ENCODE measurements around the gene LHFPL4. TPM values are rescaled to one million over a fixed set of nuclear protein-coding genes. Genes with fewer than 3 reads are reported as not detected.
A peak's percentile ranks its signal among the peaks of the same experiment; 100 is the strongest.
"Not testable (repeated sequence)": the region's sequence is repeated elsewhere in the genome, so short reads cannot be mapped to it uniquely, and the experiment has no call there.

Gene LHFPL4
- polyA plus RNA-seq, 1 donor from 2014 or later: not detected

DNA sequence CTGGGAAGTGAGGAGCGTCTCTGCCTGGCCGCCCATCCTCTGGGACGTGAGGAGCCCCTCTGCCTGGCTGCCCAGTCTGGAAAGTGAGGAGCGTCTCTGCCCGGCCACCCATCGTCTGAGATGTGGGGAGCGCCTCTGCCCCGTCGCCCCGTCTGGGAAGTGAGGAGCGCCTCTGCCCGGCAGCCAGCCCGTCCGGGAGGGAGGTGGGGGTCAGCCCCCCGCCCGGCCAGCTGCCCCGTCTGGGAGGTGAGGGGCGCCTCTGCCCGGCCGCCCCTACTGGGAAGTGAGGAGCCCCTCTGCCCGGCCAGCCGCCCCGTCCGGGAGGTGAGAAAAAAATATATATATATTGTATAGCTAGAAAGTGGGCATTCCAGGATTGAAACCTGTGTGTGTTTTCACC is 6.4 kb upstream of the LHFPL4 start:
- H3K4me3 Mint-ChIP-seq, H3K27ac Mint-ChIP-seq, H3K36me3 Mint-ChIP-seq: not testable (repeated sequence)

DNA sequence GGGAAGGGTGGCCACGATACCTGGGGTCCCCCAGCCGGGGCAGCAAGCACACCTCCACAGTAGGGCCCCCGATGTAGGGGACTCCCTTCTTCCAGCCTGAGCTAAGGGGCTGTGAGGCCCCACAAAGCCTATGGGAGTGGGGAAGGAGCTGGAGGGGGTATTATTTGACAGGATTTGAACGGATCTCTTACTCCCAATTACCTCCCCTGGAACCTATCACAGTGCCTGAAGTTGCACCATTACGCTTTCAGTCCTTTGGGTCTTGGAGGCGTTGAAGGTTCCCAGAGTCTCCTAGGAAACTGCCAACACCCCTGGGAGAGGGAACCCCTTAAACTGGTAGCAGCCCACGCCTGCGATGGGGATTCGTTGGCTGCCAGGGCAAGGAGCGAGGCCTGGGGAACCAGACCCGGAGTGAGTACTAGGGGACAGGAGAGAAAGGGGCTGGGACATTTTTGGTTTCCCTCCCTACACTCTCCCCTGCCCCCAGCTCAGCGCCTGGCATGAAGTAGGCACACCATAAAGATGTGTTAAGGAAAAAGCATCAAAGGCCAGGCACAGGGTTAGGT is 409 bp upstream of the LHFPL4 start:
- Mint-ChIP-seq H3K9me3 (peaks cover 0 to 3% (median 2%) of the 10 kb centered on the region in 3 donors), H3K27me3 (peaks cover 38% of the 10 kb centered on the region), H3K4me3 (no peak overlapping the region), H3K36me3 (no peaks in the 10 kb centered on the region), H3K27ac (peak overlapping the region in 1 of 3 donors; percentile 10), H3K4me1 (peaks cover 0 to 2% (median 0%) of the 10 kb centered on the region in 3 donors)

More for the DNA sequence above, 6.4 kb upstream of the LHFPL4 start:
- not testable (repeated sequence) for H3K4me1 Mint-ChIP-seq, H3K9me3 Mint-ChIP-seq, H3K27me3 Mint-ChIP-seq

DNA sequence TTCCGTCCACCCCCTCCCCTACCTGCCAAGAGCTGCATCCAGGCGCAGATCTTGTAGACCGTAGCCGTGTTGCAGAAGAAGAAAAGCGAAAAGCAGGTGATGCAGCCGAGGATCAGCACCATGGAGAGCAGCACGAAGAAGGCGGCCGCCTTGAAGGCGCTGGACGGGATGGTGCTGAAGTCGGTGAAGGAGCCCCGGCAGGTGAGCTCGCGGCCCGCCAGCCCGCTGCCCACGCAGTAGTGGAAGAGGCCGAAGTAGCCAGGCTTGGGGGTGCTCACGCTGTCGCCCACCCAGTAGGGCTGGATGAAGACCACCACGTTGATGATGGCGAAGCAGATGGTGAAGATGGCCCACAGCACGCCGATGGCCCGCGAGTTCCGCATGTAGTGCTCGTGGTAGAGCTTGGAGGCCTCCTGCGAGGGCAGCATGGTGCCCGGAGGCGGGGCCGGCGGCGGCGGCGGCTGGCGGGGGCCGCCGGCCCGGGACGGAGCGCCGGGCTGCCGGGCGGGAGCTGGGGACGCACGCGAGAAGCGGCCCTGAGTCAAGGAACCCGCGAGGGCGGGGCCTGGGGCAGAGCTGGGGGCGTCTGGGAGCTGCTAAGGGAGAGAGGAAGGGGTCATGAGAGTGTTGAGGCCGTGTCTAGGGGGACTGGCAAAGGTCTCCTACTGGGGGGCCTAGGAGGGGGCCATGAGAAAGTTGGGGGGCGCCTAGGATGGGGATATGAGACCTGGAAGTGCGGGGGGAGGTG is 1.2 kb downstream of the LHFPL4 start:
- Mint-ChIP-seq H3K4me3 (peak overlapping the region in 1 of 4 donors; percentile 42), H3K27me3 (peaks cover 46% of the 10 kb centered on the region), H3K36me3 (no peaks in the 10 kb centered on the region), H3K4me1 (peaks cover 0 to 2% (median 0%) of the 10 kb centered on the region in 3 donors), H3K9me3 (peaks cover 0 to 3% (median 2%) of the 10 kb centered on the region in 3 donors), H3K27ac (no peak overlapping the region)

DNA sequence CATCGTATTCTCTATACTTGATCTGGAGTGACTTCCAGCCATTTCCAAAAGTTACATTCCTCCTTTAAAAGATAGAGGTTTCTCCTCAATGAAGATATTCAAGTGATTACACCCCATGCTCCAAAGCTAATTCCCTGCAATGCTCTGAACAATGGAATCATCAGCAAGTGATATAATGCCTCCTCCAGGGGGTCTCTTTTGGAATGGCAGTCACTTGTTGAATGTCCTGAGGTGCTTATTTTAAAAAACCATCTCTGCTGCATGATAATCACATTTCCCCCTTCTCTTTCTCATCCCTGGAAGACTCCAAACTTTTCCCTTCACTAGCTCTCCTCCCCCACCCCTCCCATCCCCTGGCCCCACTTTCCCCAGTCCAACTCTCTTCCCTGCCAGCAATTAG is 2.6 kb downstream of the LHFPL4 start:
- H3K27me3 Mint-ChIP-seq: peaks cover 50% of the 10 kb centered on the region
- no peaks in the 10 kb centered on the region for H3K36me3 Mint-ChIP-seq

DNA sequence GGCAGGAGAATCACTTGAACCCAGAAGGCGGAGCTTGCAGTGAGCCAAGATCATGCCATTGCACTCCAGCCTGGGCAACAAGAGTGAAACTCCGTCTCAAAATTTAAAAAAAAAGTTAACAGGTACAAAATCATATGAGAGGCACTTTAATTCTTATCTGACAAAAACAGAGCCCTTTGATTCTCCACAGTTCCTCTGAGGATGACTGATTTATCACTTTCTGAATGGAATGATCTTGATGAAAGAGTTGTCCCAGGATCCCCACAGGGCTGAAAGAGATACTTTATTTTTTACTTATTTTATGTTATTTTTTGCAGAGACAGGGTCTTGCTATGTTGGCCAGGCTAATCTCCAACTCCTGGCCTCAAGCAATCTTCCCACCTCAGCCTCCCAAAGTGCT is 4.0 kb downstream of the LHFPL4 start:
- Mint-ChIP-seq H3K4me3 (no peak overlapping the region), H3K27me3 (peaks cover 45% of the 10 kb centered on the region), H3K9me3 (peaks cover 0 to 3% (median 2%) of the 10 kb centered on the region in 3 donors), H3K27ac (no peak overlapping the region), H3K4me1 (peaks cover 0 to 2% (median 0%) of the 10 kb centered on the region in 3 donors), H3K36me3 (no peaks in the 10 kb centered on the region)

More for the DNA sequence above, 2.6 kb downstream of the LHFPL4 start:
- H3K27ac Mint-ChIP-seq: no peak overlapping the region
- peaks cover 0 to 2% (median 0%) of the 10 kb centered on the region in 3 donors for H3K4me1 Mint-ChIP-seq
- H3K9me3 Mint-ChIP-seq: peaks cover 0 to 3% (median 2%) of the 10 kb centered on the region in 3 donors
- H3K4me3 Mint-ChIP-seq: no peak overlapping the region

DNA sequence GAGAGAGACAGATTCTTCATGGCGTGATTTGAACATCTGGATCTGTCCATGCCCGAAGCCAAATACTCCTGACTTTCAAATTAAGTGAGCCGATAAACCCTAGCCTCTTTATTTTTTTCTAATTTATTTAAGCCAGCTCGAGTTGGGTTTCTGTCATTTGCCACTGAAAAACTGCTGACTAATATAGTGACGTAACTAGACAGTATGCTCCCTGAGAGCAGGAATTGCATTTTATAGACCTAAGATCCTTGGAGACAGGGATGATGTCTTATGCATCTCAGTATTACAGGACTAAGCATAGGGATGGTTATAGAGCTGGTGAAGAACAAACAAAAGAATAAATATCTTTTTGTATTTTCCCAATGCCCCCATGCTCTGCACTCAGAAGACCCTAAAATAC is 4.6 kb downstream of the LHFPL4 start:
- H3K27me3 Mint-ChIP-seq: peaks cover 45% of the 10 kb centered on the region
- no peak overlapping the region for H3K4me3 Mint-ChIP-seq
- H3K4me1 Mint-ChIP-seq: peaks cover 0 to 2% (median 0%) of the 10 kb centered on the region in 3 donors
- no peaks in the 10 kb centered on the region for H3K36me3 Mint-ChIP-seq
- H3K9me3 Mint-ChIP-seq: peaks cover 0 to 3% (median 2%) of the 10 kb centered on the region in 3 donors
- H3K27ac Mint-ChIP-seq: no peak overlapping the region

DNA sequence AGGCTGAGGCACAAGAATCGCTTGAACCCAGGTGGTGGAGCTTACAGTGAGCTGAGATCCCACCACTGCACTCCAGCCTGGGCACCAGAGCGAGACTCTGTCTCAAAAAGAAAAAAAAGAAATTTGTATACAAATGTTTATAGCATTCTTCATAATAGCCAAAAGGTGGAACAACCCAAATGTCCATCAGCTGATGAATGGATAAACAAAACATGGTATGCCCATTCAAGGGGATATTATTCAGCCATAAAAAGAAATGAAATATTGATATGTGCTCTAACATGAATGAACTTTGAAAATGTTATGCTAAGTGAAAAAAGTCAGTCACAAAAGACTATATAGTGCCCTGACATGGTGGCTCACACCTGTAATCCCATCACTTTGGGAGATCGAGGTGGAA is 11.4 kb downstream of the LHFPL4 start:
- H3K36me3 Mint-ChIP-seq: no peaks in the 10 kb centered on the region
- H3K4me3 Mint-ChIP-seq: no peak overlapping the region
- no peaks in the 10 kb centered on the region for H3K4me1 Mint-ChIP-seq
- H3K27ac Mint-ChIP-seq: no peak overlapping the region
- H3K9me3 Mint-ChIP-seq: peaks cover 0 to 4% (median 0%) of the 10 kb centered on the region in 3 donors
- H3K27me3 Mint-ChIP-seq: peaks cover 7% of the 10 kb centered on the region

DNA sequence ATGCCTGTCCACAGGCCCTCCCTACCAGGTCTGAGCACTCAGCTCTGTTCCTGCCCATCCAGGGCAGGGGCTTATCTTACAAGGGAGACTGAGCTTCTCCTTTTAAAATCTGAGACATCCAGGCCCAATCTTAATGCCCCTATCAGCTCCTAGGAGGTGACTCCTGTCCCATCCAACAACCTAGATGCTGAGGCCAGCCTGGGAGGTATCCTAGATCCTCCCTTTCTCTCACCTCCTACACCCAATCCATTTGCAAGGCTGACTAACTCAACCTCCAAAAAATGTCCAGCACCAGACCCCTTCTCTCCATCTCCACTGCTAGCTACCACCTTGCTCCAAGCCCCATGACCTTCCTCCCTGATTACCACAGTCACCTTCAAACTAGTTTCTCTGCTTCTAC is 17.4 kb downstream of the LHFPL4 start:
- no peak overlapping the region for H3K4me3 Mint-ChIP-seq
- peaks cover 11% of the 10 kb centered on the region for H3K27me3 Mint-ChIP-seq
- peaks cover 0 to under 1% (median 0%) of the 10 kb centered on the region in 3 donors for H3K9me3 Mint-ChIP-seq
- no peaks in the 10 kb centered on the region for H3K36me3 Mint-ChIP-seq
- H3K27ac Mint-ChIP-seq: no peak overlapping the region
- H3K4me1 Mint-ChIP-seq: no peaks in the 10 kb centered on the region

DNA sequence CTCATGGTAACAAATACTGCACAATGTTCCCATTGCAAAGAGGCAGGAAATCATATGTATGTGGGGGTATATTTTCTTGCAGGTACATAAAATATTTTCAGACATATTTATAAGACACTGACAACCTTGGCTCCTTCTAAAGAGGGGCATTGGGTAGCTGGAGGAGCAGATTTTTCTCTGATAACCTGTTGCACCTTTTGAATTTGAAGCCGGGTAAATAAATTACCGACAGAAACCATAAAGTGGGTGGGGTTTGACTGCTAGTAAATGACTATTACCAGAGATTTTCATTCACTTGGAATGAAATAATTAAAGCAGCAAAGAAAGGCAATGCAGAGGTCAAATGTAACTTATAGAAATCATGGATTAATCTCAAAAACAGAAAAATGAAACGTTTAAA is 19.2 kb downstream of the LHFPL4 start:
- Mint-ChIP-seq H3K36me3 (no peaks in the 10 kb centered on the region), H3K27me3 (peaks cover 11% of the 10 kb centered on the region), H3K4me1 (no peaks in the 10 kb centered on the region), H3K27ac (no peak overlapping the region), H3K4me3 (no peak overlapping the region), H3K9me3 (no peaks in the 10 kb centered on the region)

DNA sequence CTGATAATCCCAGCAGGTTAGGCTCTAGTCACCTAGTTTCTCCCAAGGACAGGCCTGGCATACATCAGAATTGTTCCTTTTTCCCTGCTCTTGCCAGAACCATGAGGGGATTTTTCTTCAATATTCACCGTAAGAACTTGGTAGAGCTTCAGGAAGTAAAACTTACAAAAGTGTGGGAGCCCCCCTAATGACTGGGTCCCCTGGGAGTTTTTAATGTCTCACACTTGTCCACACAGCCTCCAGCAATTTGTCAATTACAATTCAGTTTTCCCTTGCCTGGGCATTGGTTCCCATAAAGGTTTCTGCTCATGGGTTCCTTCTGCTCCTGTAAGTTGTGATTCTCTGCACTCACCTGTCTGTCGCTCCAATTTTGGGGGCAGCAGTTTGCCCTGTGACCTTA is 28.5 kb downstream of the LHFPL4 start:
- Mint-ChIP-seq H3K4me1 (peaks cover 0 to 3% (median 0%) of the 10 kb centered on the region in 3 donors), H3K4me3 (no peak overlapping the region), H3K27ac (no peak overlapping the region), H3K27me3 (peaks cover 28% of the 10 kb centered on the region), H3K9me3 (peaks cover 0 to 7% (median 0%) of the 10 kb centered on the region in 3 donors), H3K36me3 (peaks cover 2% of the 10 kb centered on the region)

DNA sequence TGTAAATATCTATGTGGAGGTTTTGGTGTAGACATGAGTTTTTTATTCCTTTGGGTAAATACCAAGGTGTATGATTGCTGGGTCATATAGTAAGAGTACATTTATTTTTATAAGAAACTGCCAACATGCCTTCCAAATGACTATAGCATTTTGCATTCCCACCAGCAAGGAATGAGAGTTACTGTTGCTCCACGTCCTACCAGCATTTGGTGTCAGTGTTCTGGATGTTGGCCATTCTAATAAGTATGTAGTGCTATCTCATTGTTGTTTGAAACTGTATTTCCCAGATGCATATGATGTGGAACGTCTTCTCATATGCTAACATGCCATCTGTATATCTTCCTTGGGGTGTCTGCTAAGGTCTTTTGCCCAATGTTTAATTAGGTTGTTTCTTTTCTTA is 38.7 kb downstream of the LHFPL4 start:
- peaks cover 5% of the 10 kb centered on the region for H3K27me3 Mint-ChIP-seq
- no peak overlapping the region for H3K4me3 Mint-ChIP-seq
- H3K36me3 Mint-ChIP-seq: no peaks in the 10 kb centered on the region
- H3K4me1 Mint-ChIP-seq: peaks cover 0 to 2% (median 0%) of the 10 kb centered on the region in 3 donors
- no peak overlapping the region for H3K27ac Mint-ChIP-seq
- H3K9me3 Mint-ChIP-seq: no peaks in the 10 kb centered on the region

DNA sequence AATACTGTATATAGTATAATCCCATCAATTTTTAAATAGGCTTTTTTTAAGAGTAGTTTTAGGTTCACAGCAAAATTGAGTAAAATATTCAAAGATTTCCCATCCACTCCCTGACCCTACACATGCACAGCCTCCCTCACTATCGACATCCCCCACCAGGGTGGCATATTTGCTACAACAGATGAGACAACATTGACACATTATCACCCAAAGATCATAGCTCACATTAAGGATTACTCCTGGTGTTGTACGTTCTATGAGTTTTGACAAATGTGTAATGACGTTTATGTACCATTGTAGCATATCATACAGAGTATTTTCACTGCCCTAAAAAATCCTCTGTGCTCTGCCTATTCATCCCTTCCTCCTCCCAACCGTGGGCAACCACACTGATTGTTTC is 39.3 kb downstream of the LHFPL4 start:
- no peak overlapping the region for H3K4me3 Mint-ChIP-seq
- H3K27ac Mint-ChIP-seq: no peak overlapping the region
- H3K36me3 Mint-ChIP-seq: no peaks in the 10 kb centered on the region
- no peaks in the 10 kb centered on the region for H3K9me3 Mint-ChIP-seq
- peaks cover 0 to 2% (median 0%) of the 10 kb centered on the region in 3 donors for H3K4me1 Mint-ChIP-seq
- H3K27me3 Mint-ChIP-seq: peaks cover 5% of the 10 kb centered on the region

DNA sequence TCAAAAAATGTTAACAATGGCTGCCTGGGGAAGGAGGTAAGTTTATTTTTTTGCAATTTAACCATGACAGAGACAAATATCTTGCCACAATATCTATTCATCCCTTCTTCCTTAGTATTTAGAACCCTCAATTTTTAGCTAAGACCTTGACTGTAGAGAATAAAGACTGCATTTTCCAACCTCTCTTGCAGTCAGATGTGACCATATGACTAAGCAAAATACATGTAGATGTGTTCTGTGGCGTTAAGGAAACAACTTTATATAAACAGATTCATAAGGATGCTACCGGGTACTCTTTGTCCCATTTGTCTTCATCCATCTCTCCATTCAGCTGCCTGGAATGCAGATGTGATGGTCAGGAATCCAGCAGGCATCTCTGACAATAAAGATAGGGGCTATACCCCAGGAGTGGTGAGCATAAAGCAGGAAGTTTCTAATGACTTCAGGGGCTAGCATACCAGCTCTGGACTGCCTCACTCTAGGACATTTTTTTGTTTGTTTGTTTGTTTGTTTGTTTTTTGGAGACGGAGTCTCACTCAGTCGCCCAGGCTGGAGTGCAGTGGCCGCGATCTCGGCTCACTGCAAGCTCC is 41.1 kb downstream of the LHFPL4 start:
- H3K27ac Mint-ChIP-seq: no peak overlapping the region

DNA sequence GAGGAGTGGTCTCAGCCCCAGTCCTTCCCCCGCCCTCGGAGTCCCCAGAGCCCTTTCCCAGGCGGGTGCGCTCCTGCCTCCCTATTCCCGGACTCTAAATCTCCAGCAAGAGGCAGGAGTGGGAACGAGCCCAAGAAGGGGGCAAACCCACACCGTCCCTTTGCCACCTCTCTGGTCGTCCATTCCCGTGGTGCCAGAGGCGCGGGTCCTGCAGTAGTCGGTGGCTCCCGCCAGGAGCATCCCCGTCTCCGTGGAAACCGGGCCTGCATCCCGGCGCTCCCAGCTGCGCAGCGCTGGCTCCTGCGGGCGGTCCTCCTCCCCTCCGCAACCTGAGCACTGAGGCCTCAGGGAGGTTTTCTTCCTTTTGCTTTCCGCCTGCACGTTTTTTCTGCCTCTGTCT is 44.8 kb downstream of the LHFPL4 start:
- Mint-ChIP-seq H3K4me3 (no peak overlapping the region), H3K4me1 (peaks cover 11 to 16% (median 11%) of the 10 kb centered on the region in 3 donors), H3K9me3 (no peaks in the 10 kb centered on the region), H3K36me3 (no peaks in the 10 kb centered on the region), H3K27me3 (peaks cover 15% of the 10 kb centered on the region), H3K27ac (peak overlapping the region in 1 of 3 donors; percentile 0)

More for the DNA sequence above, 41.1 kb downstream of the LHFPL4 start:
- H3K4me1 Mint-ChIP-seq: peaks cover 2 to 5% (median 3%) of the 10 kb centered on the region in 3 donors
- H3K36me3 Mint-ChIP-seq: no peaks in the 10 kb centered on the region
- H3K27me3 Mint-ChIP-seq: peaks cover 7% of the 10 kb centered on the region
- H3K4me3 Mint-ChIP-seq: no peak overlapping the region
- no peaks in the 10 kb centered on the region for H3K9me3 Mint-ChIP-seq

Measured in IgD-negative memory B cell (primary cell).